HG03469 (cell line): ENCODE measurements around the gene OPA1.

Source experiments
- ATAC-seq: cut with Tn5 transposase; IDR thresholded peaks from one replicate; pipeline ENCODE4 v1.9.1; 2021; ENCODE audit warnings: mild to moderate bottlenecking, moderate library complexity, moderate number of reproducible peaks; ENCODE audit not compliant: unreplicated experiment

OPA1 gene

GRCh38 chr3:193702967-193703366, 110.0 kb downstream of the OPA1 start:
- ATAC-seq = no peak

DNA sequence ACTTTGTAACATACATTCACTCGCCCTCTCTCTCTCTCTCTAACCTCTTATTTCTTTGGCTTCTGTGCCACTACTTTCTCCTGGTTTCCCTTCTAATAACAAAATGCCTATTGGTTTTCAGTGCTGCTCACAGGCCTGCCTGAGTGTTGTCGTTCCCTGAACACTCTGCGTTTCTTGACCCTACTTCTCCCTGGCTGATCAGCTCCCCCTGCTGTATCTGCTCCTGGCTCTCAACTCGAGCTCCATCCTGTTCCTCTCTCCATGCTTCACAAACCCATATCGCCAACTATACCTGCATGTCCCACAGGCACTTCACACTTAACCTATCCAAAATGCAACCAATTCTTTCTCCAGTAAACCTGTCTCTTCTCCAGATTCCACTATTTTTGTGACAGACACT, 111.4 kb downstream of the OPA1 start:
- no peak for ATAC-seq

DNA sequence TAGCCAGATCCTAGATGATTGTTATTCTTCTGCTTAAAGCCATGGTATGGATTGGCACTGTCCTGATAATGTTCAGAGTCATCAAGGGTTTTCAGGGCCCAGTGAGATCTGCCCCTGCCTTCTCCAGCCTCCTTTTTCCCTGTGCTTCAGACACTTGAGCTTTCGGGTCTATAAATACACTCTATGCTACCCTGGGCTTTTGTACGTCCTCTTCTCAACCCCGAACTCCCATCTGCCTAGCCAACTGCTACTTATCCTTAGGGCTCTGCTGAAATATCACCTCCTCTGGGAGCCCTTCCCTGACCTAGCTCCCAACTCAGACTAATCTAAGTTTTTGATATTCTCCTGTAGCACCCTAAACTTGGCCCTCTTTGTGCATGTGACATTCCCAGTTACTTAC, 115.3 kb downstream of the OPA1 start:
- ATAC-seq = no peak

GRCh38 chr3:193710286-193711165, 117.5 kb downstream of the OPA1 start:
- no peak for ATAC-seq

DNA sequence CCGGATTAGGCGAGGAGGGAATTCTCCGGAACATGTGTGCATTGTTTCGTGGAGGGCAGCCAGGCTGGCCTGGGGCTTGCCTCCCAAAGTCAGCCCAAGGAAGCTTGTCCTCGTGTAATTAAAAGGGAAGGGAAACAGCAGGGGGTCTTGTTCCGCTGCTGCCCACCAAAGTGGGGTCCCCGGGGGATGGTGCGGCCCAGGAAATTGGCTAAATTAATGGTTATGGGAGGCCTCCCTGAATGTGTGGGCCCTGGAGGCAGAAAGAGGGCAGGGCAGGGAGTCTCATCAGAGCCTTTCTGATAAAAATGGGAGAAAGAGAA, 118.1 kb downstream of the OPA1 start:
- no peak for ATAC-seq

DNA sequence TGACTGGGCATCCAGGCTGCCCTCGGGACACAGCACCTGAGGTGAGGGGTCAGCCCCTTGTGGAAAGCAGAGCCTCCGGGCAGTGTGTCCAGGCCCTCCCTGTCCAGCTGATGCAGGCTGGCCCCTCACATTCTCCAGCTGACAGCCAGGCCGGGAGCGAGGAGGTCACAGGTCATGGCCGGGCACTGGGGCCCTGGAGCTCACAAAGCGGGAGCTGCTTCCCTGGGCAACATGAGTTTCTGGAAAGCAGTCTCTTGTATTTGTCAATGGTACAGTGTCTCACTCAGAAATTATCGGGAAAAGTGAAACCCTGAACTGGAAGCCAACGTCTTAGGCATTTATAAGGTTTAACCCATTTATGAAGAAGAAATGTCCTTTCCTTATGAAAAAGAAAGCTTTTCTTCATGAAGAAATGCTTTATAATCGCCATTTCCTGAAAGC, 118.5 kb downstream of the OPA1 start:
- ATAC-seq = no peak

- no peak for ATAC-seq
Measured at GRCh38 chr3:193711964-193712598, 119.1 kb downstream of the OPA1 start.

GRCh38 chr3:193712938-193713337, 119.9 kb downstream of the OPA1 start:
- ATAC-seq = no peak

GRCh38 chr3:193714523-193715137, 121.6 kb downstream of the OPA1 start:
- ATAC-seq = no peak

DNA sequence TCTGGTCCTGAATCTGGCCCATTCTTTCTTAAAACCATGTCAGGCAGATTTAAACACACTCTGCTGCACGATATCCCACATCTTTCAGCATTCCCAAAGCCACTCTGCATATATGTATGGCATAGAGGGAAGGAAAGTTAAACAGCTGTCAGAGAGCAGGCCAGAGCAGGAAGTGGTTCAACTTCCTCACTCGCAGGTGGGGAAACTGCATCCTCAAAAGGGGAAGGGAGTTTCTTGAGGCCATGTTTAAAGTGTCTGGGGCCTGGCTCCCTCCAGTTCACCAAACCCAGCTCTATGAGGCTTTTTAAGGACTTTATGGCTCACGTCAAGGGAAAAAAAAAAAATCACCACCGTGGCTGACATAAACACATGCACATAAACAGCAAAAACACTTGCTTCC, 123.1 kb downstream of the OPA1 start:
- ATAC-seq = no peak

DNA sequence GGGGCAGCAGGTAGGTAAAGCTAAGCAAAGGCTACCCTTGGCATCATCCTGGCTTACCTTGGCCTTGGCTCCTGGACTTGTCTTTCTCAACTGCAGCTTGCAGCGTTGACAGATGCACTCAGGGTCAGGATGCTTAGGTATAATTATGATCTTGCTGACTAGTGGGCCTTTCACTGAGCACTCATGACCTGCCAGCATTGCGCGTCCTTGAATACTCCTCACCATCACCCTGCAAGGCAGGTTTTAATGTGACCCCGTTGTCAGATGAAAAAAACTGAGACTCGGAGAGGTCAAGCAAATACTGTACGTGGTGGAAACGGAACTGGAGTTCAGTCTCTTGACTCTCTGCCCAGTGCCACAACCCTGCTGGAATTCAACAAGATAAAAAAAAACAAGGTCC, 126.7 kb downstream of the OPA1 start:
- no peak for ATAC-seq

DNA sequence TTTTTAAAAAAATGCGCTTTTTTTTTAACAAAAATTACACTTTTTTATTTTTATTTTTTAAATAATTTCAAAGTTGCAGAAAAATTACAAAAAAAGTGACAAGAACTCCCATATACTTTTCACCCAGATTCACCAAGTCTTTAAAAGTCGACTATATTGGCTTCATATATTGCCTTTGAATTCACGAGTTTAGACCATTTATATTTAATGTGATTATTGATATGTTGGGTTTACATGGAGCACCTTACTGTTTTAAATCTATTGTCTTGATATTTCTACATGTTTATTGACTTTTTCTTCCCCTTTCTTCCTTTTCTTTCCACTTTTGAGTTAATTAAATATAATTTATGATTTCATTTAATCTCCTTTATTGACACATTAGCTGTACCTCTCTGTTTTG, 127.2 kb downstream of the OPA1 start:
- ATAC-seq = no peak

DNA sequence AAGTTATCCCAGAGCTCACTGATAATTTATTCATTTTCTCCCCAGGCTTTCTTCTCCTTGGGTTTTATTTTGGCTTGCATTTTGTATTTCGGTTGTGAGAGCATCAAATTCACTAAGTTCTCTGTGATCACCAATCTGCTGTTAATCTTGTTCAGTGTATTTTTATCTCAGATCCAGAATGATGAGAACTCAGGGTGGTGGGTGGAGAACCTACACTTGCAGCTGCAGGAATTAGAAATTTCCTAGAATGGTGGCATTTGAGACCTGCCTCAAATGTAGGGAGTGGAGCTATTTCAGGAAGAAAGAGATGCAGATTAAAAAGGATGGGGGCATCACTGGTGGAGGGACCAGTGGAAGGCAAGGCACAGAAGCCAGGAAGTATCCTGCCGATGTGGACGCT, 129.6 kb downstream of the OPA1 start:
- ATAC-seq = no peak

DNA sequence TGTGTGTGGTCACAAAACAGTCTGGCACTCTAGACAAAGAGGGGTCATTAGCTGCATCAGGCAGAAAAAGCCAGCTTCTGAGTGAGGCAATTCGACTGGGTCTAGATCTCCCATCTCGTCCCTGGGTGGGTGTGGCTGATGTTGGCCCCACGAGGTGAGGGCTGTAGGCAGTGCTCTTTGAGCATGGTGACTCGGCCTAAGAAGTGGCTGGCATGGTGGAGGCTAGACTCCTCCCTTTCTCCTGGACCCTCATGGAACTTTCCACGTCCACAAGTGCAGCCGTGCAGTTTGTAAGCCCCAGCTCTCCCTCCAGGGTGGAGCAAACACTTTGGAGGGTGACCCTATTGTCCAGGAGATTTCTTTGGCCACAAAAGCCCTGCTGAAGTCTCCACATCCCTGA, 134.1 kb downstream of the OPA1 start:
- no peak for ATAC-seq

- ATAC-seq = no peak
Measured at GRCh38 chr3:193728429-193729087, 135.6 kb downstream of the OPA1 start.

DNA sequence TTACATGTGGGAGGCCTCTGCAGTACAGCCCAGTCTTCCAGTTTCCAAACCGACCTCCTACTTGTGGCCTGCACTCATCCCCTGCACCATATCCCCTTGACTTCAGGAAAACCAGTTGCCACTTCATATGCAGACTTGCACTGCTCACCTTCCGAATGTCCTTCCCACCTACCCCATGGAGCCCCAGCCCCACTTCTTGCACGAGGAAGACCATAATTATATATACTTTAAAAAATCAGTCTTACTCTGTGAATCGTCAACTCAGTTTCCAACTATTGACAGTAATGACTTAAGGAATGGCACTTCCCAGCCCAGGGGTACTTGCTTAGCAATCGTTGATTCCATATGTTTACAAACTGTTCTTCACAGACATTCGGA, 136.1 kb downstream of the OPA1 start:
- ATAC-seq = no peak

- no peak for ATAC-seq
Measured at GRCh38 chr3:193729601-193730000, 136.6 kb downstream of the OPA1 start.

GRCh38 chr3:193730511-193730910, 137.5 kb downstream of the OPA1 start:
- no peak for ATAC-seq

DNA sequence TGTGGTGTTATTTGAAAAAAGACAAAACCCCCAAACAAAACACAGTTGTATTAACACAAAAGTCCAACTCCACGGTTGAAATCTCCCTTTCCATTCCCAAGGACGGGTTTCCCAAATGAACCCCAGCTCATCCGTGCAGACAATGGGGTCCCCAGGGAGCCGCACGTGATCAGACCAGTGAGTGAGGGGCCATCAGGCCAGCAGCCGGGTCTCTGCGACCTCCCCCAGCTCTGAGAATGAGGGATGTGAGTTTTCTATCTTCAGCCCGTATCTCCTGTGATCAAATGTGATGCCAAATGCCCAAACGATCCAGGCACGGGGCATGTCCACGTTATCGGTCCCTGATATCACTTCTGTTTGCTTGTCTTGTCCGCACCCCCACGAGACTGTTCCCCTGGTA, 138.0 kb downstream of the OPA1 start:
- no peak for ATAC-seq

DNA sequence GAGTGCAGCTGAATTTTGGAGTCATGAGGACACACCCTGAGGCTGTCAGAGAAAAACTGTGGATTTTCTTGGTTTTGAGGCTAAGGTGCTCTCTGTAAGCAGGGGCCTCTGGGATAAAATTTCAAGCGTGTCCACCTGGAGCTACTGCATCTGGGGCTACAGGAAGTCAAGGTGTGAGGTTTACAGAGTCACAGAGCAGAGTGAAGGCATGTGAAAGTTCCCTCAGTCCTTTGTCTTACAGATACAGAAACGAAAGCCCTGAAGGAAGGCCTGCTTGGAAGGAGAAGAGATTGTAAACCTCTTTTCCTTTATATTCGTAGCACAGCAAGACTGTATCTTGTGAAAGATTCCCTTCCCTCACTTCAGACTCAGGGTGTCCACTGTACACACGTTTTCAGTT, 138.6 kb downstream of the OPA1 start:
- ATAC-seq = no peak

- no peak for ATAC-seq
Measured at GRCh38 chr3:193732391-193732790, 139.4 kb downstream of the OPA1 start.

- ATAC-seq = no peak
Measured at GRCh38 chr3:193732827-193733226, 139.8 kb downstream of the OPA1 start.
